OCI-LY1 (cell line): ENCODE results near the gene PRRT2.

Experiments
- H2AFZ ChIP-seq: fragments of 200-600 bp; sonication (generic), shearing (Covaris generic); 2 replicates; pipeline ENCODE4 v1.6.0; 2014; ENCODE audit warnings: antibody characterized with exemption, mild to moderate bottlenecking, low read length
- H3F3A ChIP-seq: fragments of 200-600 bp; sonication (generic), shearing (Covaris generic); 2 replicates; pipeline ENCODE4 v1.6.0; 2014; ENCODE audit warnings: mild to moderate bottlenecking, antibody characterized with exemption, low read length, moderate library complexity; ENCODE audit not compliant: insufficient read depth
- H3K27ac ChIP-seq: fragments of 200-600 bp; sonication (generic); 2 replicates; pipeline ENCODE4 v1.5.1; 2014; ENCODE audit warnings: low read length, mixed run types, mild to moderate bottlenecking, low read depth; ENCODE audit not compliant: poor library complexity, severe bottlenecking
- H3K27me3 ChIP-seq: fragments of 200-600 bp; sonication (generic); 2 replicates; pipeline ENCODE4 v1.6.0; 2014; ENCODE audit warnings: antibody characterized with exemption, mild to moderate bottlenecking, low read length, moderate library complexity; ENCODE audit not compliant: insufficient read depth
- H3K36me3 ChIP-seq: fragments of 200-600 bp; sonication (generic); 2 replicates; pipeline ENCODE4 v1.6.1; 2014; ENCODE audit warnings: mild to moderate bottlenecking, antibody characterized with exemption, low read length, moderate library complexity, mixed read lengths; ENCODE audit not compliant: insufficient read depth
- H3K4me1 ChIP-seq: fragments of 200-600 bp; sonication (generic); 2 replicates; pipeline ENCODE4 v1.5.1; 2014; ENCODE audit warnings: mild to moderate bottlenecking, low read length, moderate library complexity; ENCODE audit not compliant: insufficient read depth, severe bottlenecking
- H3K4me2 ChIP-seq: fragments of 200-600 bp; sonication (generic), shearing (Covaris generic); 2 replicates; pipeline ENCODE4 v1.6.1; 2014; ENCODE audit warnings: low read length
- H3K4me3 ChIP-seq: fragments of 200-600 bp; sonication (generic); 2 replicates; pipeline ENCODE4 v1.5.1; 2014; ENCODE audit warnings: low read length, low read depth, mild to moderate bottlenecking, mixed read lengths; ENCODE audit not compliant: poor library complexity, severe bottlenecking
- H3K79me2 ChIP-seq: fragments of 200-600 bp; shearing (Covaris generic); 2 replicates; pipeline ENCODE4 v1.6.1; 2016; ENCODE audit warnings: mixed run types, low read length, mixed read lengths; ENCODE audit not compliant: insufficient read depth
- H3K9ac ChIP-seq: fragments of 200-600 bp; sonication (generic), shearing (Covaris generic); 2 replicates; pipeline ENCODE4 v1.6.1; 2014; ENCODE audit warnings: mild to moderate bottlenecking, low read length, mixed read lengths
- H3K9me2 ChIP-seq: fragments of 200-600 bp; sonication (generic), shearing (Covaris generic); 2 replicates; pipeline ENCODE4 v1.6.1; 2014; ENCODE audit warnings: low read depth, mild to moderate bottlenecking, low read length, mixed read lengths
- H3K9me3 ChIP-seq: fragments of 200-600 bp; shearing (Covaris generic); 2 replicates; pipeline ENCODE4 v1.6.1; 2014; ENCODE audit warnings: low read length, mixed read lengths
- H4K20me1 ChIP-seq: fragments of 200-600 bp; sonication (generic), shearing (Covaris generic); 2 replicates; pipeline ENCODE4 v1.6.0; 2016; ENCODE audit warnings: mild to moderate bottlenecking, low read length; ENCODE audit not compliant: insufficient read depth
- EZH2 ChIP-seq: fragments of 200-600 bp; sonication (generic), shearing (Covaris generic); IDR thresholded peaks from 2 replicates; pipeline ENCODE4 v1.8.0; 2017; ENCODE audit warnings: borderline replicate concordance, mixed run types, mild to moderate bottlenecking, antibody characterized with exemption, low read length, moderate library complexity, mixed read lengths
- TF ChIP-seq, protein P1 (sequence below): fragments of 200-600 bp; sonication (generic), shearing (Covaris generic); IDR thresholded peaks from 2 replicates; pipeline ENCODE4 v1.5.1; 2017; ENCODE audit warnings: mild to moderate bottlenecking, antibody characterized with exemption, low read length, moderate library complexity, mixed read lengths

The PRRT2 gene

GRCh38 chr16:29845656-29846055 lies 33.7 kb downstream of the PRRT2 start:
- TF ChIP-seq, protein P1, sequence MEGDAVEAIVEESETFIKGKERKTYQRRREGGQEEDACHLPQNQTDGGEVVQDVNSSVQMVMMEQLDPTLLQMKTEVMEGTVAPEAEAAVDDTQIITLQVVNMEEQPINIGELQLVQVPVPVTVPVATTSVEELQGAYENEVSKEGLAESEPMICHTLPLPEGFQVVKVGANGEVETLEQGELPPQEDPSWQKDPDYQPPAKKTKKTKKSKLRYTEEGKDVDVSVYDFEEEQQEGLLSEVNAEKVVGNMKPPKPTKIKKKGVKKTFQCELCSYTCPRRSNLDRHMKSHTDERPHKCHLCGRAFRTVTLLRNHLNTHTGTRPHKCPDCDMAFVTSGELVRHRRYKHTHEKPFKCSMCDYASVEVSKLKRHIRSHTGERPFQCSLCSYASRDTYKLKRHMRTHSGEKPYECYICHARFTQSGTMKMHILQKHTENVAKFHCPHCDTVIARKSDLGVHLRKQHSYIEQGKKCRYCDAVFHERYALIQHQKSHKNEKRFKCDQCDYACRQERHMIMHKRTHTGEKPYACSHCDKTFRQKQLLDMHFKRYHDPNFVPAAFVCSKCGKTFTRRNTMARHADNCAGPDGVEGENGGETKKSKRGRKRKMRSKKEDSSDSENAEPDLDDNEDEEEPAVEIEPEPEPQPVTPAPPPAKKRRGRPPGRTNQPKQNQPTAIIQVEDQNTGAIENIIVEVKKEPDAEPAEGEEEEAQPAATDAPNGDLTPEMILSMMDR, result no peak
- no peak for TF ChIP-seq EZH2
- Histone ChIP-seq H3K9me3 (no peaks in the 10 kb centered on the region), H3K9ac (no peak overlapping the region), H3K4me2 (no peak overlapping the region), H3K4me1 (no peaks in the 10 kb centered on the region), H3F3A (no peaks in the 10 kb centered on the region), H3K4me3 (no peak overlapping the region), H4K20me1 (no peaks in the 10 kb centered on the region), H2AFZ (no peak overlapping the region), H3K36me3 (no peaks in the 10 kb centered on the region), H3K9me2 (no peaks in the 10 kb centered on the region), H3K27me3 (no peaks in the 10 kb centered on the region), H3K79me2 (no peaks in the 10 kb centered on the region), H3K27ac (no peak overlapping the region)

DNA sequence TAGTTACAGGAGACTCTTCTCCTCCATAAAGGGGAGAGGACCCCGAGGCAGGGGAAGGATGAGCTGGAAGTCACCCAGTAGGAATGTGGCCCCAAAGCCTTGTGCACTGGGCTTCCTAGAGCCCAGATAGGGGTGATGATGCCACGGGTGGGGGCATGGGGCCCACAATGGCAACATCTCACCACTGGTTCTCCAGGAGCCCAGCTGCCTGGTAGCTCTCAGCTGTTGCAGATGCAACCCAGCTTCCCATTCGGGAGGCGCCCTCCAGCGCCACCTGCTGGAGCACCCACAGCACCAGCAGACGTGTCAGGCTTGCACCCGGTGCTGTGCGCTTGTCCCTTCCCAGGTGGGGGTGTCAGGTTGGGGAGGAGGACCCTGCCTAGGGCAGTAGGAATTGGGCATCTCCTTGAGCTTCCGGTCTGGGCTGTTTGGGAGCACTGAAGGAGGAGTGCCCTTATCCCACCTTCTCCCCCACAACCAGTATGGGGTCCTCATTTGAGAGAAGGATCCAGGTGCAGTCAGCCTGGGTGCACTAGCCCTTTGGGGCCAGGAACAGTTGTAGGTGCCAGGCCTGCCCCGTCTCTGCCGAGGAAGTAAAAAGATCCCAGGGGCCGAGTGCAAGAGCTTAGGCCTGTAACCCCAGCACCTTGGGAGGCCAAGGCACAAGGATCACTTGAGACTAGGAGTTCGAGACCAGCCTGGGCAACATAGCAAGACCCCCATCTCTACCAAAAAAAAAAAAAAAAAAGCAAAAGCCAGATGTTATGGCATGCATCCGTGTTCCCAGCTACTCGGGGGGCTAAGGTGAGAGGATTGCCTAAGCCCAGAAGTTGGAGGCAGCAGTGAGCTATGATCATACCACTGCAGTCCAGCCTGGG lies 36.7 kb downstream of the PRRT2 start:
- no peak overlapping the region for H3K4me2 ChIP-seq
- no peak overlapping the region for H3K27ac ChIP-seq
- no peaks in the 10 kb centered on the region for H3K4me1 ChIP-seq
- H2AFZ ChIP-seq, result no peak overlapping the region
- H3K27me3 ChIP-seq, result no peaks in the 10 kb centered on the region
- no peaks in the 10 kb centered on the region for H3K79me2 ChIP-seq
- H3F3A ChIP-seq, result no peaks in the 10 kb centered on the region
- no peak overlapping the region for H3K4me3 ChIP-seq
- TF ChIP-seq, protein P1, result peak; percentile 93
- TF ChIP-seq EZH2, result no peak
- no peaks in the 10 kb centered on the region for H3K36me3 ChIP-seq
- H3K9ac ChIP-seq, result no peak overlapping the region
- H4K20me1 ChIP-seq, result no peaks in the 10 kb centered on the region
- no peaks in the 10 kb centered on the region for H3K9me2 ChIP-seq
- H3K9me3 ChIP-seq, result no peaks in the 10 kb centered on the region

- Histone ChIP-seq H3K27ac (no peak overlapping the region), H3K27me3 (no peaks in the 10 kb centered on the region), H3K4me2 (no peak overlapping the region), H3K4me3 (no peak overlapping the region), H3K9me2 (no peaks in the 10 kb centered on the region), H3F3A (no peaks in the 10 kb centered on the region), H3K79me2 (no peaks in the 10 kb centered on the region), H4K20me1 (no peaks in the 10 kb centered on the region), H3K4me1 (no peaks in the 10 kb centered on the region), H3K36me3 (no peaks in the 10 kb centered on the region), H2AFZ (no peak overlapping the region), H3K9ac (no peak overlapping the region), H3K9me3 (no peaks in the 10 kb centered on the region)
- no peak for TF ChIP-seq EZH2
- TF ChIP-seq, protein P1, result no peak
Measured at GRCh38 chr16:29849505-29849904, 37.5 kb downstream of the PRRT2 start.
